NT2/D1 (cell line): ENCODE results near the gene KIF1B.

Source experiments
- YY1 ChIP-seq: IDR thresholded peaks from 2 replicates; pipeline ENCODE4 v1.6.1; 2011; ENCODE audit not compliant: insufficient read length, insufficient read depth
- ZNF274 ChIP-seq: IDR thresholded peaks from 2 replicates; pipeline ENCODE4 v1.6.1; 2011; ENCODE audit warnings: mild to moderate bottlenecking, low read depth, low read length

DNA sequence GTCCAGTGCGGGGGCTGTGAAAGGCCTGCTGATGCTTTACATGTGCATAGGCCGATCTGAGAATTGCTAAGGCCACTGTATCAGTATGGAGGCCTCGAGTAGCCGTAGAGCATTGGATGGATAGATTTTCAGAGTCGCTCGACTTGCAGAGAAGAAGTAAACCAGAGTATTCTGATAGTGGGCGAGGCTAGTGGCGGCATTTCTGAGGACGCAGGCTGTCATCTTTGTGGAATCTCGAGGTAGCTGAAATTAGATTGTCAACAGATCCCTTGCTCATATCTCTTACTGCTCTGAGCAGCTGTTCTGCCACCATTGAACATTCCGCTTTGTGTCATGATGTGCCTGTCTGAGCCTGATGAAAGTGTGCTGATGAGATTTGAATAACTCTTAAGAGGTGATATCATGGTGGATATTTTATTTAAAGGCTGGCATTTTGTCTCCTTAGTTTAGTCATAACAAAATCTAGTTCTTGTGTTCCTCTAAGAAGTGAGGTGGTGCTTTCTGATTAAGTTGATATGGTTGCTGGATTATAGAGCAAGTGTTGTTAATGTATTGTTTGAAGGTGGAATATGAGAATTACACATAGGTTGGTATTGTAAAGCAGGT, 1.5 kb downstream of the KIF1B start:
- TF ChIP-seq YY1 = no peak
- no peak for TF ChIP-seq ZNF274
